AG10803 (cell line): ENCODE results near the gene MEX3C.

ENCODE experiments used
- DNase-seq: peaks from one replicate; pipeline ENCODE4 v3.0.0; 2010; ENCODE audit warnings: low read depth
- H3K4me3 ChIP-seq: 2 replicates; pipeline ENCODE4 v1.5.1; 2011; ENCODE audit warnings: mild to moderate bottlenecking, low read length, control low read depth
- CTCF ChIP-seq: conservative IDR thresholded peaks from 2 replicates; pipeline ENCODE4 v1.5.1; 2011; ENCODE audit warnings: mild to moderate bottlenecking, low read length, control low read depth, inconsistent platforms

The MEX3C gene

GRCh38 chr18:51196118-51196810 lies 1.2 kb downstream of the MEX3C start:
- DNase-seq: peak; percentile 24
- H3K4me3 ChIP-seq: peak overlapping the region; percentile 95
- TF ChIP-seq CTCF: no peak

DNA sequence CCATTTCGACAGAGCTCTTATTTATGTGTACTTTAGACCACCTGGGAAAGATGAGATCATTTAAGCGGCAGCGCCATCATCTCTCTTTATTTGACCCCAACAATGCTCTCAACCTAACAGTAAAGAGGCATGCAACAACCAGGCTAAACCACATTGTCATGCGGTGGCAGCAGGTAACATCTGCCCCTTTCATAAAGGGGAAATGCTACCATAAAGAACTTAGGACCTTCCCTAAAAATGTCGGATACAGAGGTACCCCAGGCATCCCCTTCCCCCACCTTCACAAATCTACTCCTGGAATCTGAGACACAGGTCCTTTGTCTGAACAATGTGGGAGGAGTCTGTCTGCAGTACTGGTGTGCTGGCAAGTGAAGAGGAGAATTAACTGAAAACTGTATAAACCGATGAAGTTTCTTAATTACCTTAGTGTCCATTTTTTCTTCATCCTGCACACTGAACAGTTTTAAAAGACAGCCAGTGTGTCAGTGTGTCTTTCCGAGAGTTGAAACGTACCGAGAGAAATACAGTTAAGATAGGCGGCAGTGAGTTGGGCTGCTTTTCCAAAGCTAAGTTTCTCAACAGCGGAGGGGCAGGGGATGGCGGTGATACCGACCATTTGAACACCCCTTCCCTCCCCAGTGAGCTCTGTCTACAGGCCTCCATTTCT lies 1.9 kb downstream of the MEX3C start:
- peak; percentile 20 for DNase-seq
- peak overlapping the region; percentile 95 for H3K4me3 ChIP-seq
- TF ChIP-seq CTCF: no peak

DNA sequence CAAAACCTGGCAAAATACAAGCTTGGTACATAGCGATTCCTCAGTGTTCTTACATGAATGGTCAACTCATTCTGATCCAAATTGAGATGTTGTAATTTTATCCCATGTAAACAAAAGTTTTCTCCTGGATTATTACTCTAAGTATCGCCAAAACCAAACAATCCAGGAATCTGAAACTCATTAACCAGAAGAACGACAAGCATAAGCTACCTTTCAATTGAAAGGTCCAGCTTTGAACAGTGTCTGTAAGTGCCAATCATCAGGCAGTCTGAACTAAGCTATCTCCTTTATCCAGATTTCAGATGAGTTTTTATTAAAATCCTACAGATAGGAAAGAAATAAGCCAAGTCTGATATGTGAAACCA lies 2.4 kb downstream of the MEX3C start:
- no peak for TF ChIP-seq CTCF
- DNase-seq: no peak
- peak overlapping the region; percentile 95 for H3K4me3 ChIP-seq

GRCh38 chr18:51194604-51195003 lies 2.9 kb downstream of the MEX3C start:
- TF ChIP-seq CTCF: no peak
- H3K4me3 ChIP-seq: peak overlapping the region; percentile 95
- peak; percentile 9 for DNase-seq

DNA sequence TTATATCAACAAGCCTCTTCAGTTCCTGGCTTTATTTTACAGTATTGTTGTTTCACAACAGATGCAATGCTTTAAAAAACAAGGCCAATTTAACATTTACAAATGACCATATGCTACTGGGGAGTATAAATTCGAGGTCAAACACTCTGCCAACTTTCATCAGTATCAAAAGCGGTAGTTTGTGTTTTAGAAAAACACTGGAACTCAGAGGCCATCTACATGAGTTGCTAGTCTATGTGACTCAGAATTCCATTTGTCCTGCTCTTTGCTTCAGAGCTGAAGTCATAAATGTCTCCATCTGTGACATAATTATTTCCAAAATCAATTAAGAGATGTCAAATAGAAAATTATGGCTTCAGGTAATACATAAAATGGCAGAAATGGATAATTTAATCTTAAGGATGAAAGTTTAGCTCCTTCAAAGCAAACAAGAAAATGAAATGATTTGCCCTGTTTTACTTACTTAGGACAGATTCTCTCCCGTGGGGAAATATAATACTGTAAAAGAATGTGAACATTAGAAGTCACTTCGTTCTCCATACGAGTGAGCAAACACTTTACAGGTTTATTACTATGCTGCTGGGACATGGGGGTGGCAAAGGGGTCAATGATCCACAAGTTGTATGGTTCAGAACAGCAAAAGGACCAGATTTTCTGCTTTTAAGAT lies 3.7 kb downstream of the MEX3C start:
- H3K4me3 ChIP-seq: peak overlapping the region; percentile 95
- DNase-seq: peak; percentile 52

GRCh38 chr18:51192696-51193095 lies 4.8 kb downstream of the MEX3C start:
- H3K4me3 ChIP-seq: no peak overlapping the region
- no peak for DNase-seq
- no peak for TF ChIP-seq CTCF

More for the DNA sequence above, 3.7 kb downstream of the MEX3C start:
- TF ChIP-seq CTCF: no peak
